Measurements from ENCODE around the gene LSM10.

The LSM10 gene

DNA sequence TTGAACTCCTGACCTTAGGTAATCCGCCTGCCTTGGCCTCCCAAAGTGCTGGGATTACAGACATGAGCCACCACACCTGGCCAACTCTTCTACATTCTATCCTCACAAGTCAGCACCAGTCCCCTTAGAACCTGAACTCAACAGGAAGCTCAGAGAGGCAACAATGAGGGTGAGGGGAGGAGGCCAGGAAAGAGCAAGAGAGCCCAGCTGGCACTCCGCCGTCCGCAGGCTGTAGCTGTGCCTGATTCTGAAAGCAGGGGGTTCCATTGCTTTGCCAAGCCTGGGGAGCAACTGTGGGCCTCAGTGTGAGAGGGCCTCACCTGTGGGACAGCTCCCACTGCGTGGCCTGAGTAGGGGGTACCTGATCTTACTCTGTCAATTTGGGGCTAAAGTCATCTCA lies 30.6 kb downstream of the LSM10 start:
- DNase-seq (ENCODE audit: low read depth): no peak
- TF ChIP-seq, protein P1, sequence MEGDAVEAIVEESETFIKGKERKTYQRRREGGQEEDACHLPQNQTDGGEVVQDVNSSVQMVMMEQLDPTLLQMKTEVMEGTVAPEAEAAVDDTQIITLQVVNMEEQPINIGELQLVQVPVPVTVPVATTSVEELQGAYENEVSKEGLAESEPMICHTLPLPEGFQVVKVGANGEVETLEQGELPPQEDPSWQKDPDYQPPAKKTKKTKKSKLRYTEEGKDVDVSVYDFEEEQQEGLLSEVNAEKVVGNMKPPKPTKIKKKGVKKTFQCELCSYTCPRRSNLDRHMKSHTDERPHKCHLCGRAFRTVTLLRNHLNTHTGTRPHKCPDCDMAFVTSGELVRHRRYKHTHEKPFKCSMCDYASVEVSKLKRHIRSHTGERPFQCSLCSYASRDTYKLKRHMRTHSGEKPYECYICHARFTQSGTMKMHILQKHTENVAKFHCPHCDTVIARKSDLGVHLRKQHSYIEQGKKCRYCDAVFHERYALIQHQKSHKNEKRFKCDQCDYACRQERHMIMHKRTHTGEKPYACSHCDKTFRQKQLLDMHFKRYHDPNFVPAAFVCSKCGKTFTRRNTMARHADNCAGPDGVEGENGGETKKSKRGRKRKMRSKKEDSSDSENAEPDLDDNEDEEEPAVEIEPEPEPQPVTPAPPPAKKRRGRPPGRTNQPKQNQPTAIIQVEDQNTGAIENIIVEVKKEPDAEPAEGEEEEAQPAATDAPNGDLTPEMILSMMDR (IDR thresholded peaks at IDR 0.05; ENCODE audit: low read depth, low read length, missing control alignments): no peak
- no peak overlapping the region for H3K4me3 ChIP-seq (ENCODE audit: low read depth, low read length)

DNA sequence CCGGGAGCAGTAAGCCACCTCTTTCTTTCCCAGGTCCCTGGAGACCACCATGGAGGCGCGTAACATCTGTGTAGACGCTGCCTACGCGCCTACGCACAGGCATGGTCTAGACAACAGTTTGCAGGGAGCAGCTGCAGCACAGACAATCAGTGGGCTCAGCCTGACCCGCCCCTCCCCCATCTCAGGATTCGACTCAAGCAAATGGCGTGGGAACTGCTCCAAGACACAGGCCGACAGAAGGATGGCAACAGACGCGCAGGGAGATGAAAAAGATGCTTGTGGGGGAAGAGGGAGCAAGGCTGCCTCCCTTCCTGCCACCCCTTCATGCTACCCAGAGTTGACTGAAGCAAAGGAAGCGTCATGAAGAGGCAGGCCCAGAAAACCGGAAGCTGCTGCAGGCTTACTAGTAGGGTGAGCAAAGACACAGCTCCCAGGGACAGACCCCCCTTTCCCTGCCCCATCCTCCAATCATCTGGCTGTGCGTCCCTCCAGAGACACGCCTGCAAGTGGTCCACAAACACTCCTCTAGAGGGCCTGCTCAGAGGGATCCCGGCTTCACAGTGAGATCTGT lies 31.5 kb downstream of the LSM10 start:
- no peak for DNase-seq (ENCODE audit: low read depth)
- TF ChIP-seq, protein P1 (IDR thresholded peaks at IDR 0.05; ENCODE audit: low read depth, low read length, missing control alignments): no peak
- H3K4me3 ChIP-seq (ENCODE audit: low read depth, low read length): no peak overlapping the region

- no peak for DNase-seq (ENCODE audit: low read depth)
- TF ChIP-seq, protein P1 (IDR thresholded peaks at IDR 0.05; ENCODE audit: low read depth, low read length, missing control alignments): no peak
- no peak overlapping the region for H3K4me3 ChIP-seq (ENCODE audit: low read depth, low read length)
Observed at GRCh38 chr1:36365381-36365780, 32.3 kb downstream of the LSM10 start.

- TF ChIP-seq, protein P1 (IDR thresholded peaks at IDR 0.05; ENCODE audit: low read depth, low read length, missing control alignments): no peak
- DNase-seq (ENCODE audit: low read depth): no peak
- H3K4me3 ChIP-seq (ENCODE audit: low read depth, low read length): no peak overlapping the region
Observed at GRCh38 chr1:36359911-36360550, 37.7 kb downstream of the LSM10 start.

GRCh38 chr1:36359383-36359782 lies 38.3 kb downstream of the LSM10 start:
- H3K4me3 ChIP-seq (ENCODE audit: low read depth, low read length): no peak overlapping the region
- TF ChIP-seq, protein P1 (IDR thresholded peaks at IDR 0.05; ENCODE audit: low read depth, low read length, missing control alignments): no peak
- DNase-seq (ENCODE audit: low read depth): no peak

GRCh38 chr1:36358514-36359084 lies 39.1 kb downstream of the LSM10 start:
- H3K4me3 ChIP-seq (ENCODE audit: low read depth, low read length): no peak overlapping the region
- DNase-seq (ENCODE audit: low read depth): no peak
- TF ChIP-seq, protein P1 (IDR thresholded peaks at IDR 0.05; ENCODE audit: low read depth, low read length, missing control alignments): no peak
